HG02610 (cell line): ENCODE results near the gene BAZ2B.
A peak's percentile ranks its signal among the peaks of the same experiment; 100 is the strongest.

ENCODE experiments used
- ATAC-seq: cut with Tn5 transposase; IDR thresholded peaks from one replicate; pipeline ENCODE4 v1.9.1; 2021; ENCODE audit warnings: mild to moderate bottlenecking, moderate library complexity; ENCODE audit not compliant: unreplicated experiment

The BAZ2B gene

DNA sequence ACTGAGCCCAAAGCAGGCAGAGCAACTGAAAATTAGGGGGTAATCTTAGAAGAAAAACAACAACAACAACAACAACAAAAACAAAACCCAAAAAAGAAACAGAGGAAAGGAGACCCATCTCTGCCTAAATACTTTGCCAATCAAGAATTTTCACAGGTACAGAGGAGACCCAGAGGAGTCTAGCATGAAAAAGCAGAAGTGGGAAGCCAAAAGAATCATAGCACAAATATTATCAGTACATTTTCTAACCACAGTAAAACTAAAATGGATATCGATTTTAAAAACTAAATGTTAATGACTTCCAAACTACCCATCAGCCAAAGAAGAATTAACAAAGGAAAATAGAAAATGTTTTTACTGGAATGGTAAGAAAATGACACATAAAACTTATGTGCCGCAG, 148.1 kb downstream of the BAZ2B start:
- no peak for ATAC-seq

- no peak for ATAC-seq
These were observed 153.4 kb downstream of the BAZ2B start for GRCh38 chr2:159462961-159463360.

DNA sequence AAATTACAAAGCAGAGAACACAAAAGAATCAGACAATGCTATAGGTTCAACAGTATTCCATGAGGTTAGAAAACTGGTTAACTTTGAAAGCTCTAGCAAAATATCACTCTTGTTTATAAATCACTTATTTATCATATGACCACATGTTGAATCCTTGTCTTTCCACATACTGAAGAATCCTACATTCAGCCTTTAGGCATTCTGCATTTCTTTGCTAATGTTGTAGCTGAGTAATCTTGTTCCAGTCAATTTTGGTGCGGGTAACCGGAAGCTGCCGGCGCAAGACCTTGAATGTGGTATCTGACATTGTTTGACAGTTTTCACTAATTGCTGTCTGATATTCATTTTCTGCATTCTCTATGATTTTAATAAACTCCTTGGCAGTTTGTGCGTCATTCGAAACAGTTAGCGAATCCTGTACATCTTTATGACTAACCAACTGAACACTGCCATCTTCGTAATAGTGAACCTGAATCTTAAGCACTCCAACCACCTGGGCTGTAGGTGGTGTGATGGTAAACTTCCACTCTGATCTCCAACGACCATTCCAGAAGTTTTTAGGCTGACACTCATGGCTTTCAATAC, 154.1 kb downstream of the BAZ2B start:
- ATAC-seq = no peak

DNA sequence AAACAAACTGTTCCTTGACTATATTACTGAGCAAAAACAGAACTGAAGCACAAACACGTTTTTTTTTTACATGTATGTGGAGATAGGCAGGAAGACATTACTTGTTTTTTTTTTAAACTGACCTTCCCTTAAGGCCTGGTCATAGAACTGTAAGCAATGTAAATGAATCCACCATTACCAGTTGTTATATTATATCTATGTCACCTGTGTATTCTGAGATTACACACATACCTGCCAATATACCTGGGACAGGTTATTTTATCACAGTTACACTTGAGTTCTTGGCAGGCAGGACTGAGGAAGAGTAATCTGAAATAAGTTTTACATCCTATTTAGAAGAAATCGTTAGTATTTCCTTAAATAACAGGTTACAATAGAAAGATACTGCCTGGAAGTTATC, 155.3 kb downstream of the BAZ2B start:
- no peak for ATAC-seq

GRCh38 chr2:159460227-159460626, 156.1 kb downstream of the BAZ2B start:
- no peak for ATAC-seq

DNA sequence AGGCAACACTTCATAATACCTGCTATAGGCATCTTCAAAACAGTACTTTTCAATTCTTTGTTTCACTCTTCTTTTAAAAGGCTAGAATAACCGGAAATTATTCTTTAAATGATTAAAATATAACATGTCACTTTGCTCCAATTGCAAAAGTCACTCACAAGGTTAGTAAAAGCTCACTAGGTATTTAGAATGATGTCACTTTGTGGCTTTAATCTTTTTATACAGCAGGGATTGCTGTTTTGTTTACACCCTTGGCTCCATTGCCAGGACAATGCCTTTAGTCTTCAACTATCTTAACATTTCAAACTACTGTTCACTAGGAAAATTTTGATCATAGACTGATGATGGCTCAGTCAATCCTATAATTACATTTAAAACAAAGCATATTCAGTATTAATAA, 157.1 kb downstream of the BAZ2B start:
- no peak for ATAC-seq

GRCh38 chr2:159457589-159457988, 158.8 kb downstream of the BAZ2B start:
- ATAC-seq = no peak

DNA sequence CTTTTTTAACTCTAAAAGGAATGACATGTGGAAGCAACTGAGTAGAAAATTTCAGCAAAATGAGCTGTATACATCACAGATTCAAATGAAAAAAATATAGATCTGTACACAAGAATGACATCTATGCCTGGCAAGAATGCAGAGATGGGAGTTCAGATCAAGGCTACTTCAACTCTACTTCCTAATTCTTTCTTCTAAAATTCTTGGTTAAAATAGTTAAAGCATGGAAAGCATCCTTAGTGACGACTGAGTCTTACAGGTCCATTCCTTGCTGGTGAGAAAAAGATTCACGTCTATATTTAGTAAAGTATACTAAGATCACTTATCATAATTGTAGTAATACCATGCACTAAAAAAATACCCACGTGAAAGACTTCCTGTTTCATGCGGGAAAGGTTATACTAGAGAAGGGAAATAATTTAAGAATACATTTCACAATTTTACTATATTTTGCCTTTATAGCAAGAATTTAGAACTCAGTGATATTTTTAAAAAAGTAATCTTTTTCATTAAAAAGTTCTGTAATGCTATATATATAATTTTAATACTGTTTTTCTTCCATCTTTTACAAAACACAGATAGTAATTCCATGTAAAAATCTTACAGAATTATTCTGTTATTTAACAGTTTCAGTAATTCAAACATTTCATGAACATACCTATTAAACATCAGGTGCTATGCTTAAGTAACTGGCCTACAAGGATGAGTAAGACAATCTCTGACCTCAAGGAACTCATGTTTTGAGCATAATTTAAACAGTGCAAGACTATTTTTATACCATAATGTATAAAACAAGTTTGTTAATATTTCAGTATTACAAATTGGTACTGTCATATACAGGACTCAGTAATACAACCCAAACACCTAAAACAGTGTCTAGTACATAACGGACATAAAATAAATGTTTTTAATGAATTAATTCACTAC, 159.6 kb downstream of the BAZ2B start:
- peak; percentile 75 for ATAC-seq

DNA sequence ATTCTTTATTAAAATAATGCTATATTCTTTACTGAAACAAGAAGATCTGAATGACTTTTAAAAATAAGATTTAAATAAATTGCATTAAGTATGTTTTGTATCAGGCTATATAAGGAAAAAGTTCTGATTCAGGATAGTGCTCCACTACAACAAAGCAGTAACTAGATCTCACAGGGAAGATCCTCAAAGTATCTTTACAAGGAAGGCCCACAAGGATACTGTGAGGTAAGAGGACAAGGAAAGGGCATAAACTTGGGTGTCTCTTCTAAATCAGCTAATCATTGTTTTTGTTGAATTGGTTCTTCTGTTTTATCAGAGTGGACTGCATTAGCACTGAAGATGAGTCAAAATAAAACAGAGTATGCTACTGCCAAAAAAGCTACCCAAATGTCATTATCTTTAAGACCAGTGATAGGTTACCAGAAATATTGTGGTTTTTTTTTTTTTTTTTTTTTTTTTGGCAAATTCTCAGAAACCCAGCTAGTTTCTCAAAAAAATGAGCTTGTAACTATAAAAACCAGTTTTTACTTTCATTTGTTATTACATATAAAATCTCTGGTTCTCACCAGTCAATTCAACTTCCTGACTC, 160.9 kb downstream of the BAZ2B start:
- ATAC-seq = no peak

DNA sequence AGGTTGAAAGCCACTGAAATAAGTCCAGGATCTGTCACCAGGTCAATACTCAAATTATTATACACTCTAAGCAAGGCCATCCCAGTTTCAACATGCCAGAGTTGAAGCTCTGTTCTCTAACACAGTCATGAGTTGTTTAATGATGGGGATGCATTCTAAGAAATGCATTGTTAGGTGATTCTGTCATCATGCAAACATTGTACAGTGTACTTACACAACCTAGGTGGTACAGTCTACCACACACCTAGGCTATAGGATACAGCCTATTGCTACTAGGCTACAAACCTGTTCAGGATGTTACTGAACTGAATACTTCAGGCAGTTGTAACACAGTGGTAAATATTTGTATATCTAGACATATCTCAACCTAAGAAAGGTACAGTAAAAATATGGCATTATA, 162.2 kb downstream of the BAZ2B start:
- no peak for ATAC-seq

- no peak for ATAC-seq
These were observed 166.2 kb downstream of the BAZ2B start for GRCh38 chr2:159450180-159450579.

DNA sequence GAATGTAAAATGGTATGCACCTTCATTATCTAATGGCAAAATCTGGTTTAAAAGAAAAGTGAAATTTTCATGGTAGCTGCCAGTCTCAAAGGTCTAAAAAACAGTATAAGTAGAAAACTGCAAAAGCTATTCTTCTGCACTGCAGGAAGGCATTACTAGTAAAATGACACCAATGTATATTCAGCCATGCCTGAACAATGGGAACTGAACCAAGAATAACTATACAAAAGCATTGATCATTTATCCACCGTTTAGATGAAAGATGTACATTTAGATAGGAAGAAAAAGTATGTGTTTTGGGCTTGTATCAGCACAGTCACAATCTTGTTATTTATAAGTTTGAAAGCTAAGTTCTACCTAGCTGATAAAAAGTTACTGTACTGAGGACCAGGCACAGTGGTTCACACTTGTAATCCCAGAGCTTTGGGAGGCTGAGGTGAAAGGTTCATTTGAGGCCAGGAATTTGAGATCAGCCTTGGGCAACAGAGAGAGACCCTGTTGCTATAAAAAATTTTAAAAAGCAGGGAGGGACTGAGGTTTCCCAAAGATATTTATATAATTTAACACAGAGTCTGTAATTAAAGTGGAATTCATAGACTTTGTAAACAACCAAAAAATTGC, 166.7 kb downstream of the BAZ2B start:
- ATAC-seq = no peak

GRCh38 chr2:159446817-159447216, 169.5 kb downstream of the BAZ2B start:
- ATAC-seq = no peak

DNA sequence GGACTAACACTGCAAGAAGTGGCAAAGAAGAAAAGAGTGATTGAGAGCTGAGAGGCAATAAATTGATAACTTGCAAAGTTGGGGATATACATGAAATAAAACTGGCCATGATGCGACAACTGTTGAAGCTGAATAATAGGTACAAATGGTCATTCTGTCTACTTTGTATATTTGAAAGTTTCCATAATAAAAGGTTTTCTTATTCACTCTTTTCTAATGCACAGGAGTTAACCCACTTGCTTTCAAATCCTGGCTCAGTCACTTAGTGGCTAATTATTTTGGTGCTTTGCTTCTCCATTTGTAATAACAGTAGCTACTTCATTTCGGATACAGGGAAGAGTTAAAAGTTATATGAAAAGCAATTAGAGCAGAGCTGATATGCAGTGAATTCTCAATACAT, 170.1 kb downstream of the BAZ2B start:
- ATAC-seq = no peak

DNA sequence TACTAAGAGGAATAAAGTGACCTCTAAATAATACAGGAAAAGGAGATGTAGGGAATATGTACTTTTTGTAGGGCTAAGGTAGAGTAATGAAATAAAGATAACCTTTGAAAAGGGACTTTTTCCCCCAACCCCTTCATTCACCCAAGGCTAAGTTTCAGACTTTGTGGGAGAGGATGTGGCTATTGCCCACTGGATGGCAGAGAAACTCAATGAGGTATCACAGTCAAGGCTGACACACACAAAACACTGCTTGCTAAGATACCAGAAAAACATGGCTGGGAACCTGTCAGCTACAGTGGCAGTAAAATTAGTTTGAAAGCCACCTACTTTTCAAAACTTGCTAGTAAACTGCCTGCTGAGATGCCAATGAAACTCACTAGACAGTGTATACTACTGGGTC, 171.0 kb downstream of the BAZ2B start:
- no peak for ATAC-seq

DNA sequence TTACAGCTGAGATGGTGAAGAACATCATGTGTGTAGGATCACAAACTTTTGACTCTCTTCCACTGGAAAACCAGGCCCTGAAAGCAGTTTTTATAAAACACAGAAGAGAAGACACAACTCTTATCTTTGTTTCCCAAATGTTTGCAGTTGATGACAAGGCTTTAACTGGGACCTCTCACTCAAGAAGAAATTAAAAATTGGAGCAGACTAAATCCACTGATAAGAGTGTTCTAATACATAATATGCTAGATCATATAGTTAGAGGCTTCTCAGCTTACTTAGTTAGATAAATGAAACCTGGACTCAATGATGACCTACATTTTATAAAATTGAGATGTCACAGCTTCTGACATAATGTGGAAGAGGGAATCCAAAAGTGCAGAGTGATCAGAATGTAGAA, 171.6 kb downstream of the BAZ2B start:
- ATAC-seq = no peak

DNA sequence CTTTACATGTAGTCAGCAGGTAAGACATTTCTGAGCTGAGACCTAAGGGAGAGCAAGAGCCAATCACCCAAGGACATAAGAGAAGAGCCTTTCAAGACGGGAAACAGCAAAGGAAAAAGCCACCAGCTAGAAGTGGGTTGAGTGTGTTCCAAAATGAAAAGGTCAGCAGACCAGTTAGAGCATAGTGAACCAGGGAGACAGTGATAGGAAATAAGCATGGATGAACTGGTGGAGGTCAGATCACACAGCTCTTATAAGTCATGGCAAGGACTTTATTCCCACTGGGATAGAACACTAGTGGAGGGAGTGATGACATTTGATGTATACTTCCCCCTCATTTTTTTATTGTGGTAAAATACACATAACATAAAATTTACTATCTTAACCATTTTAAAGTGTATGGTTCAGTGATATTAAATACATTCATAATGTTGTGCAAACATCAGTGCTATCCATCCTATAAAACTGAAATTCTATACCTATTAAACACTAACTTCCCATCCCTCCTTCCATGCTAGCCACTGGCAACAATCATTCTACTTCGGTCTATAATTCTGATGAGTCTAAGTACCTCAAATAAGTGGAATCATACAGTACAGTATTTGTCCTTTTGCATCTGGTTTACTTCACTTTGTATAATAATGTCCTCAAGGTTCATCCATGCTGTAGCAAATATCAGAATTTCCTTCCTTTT, 174.0 kb downstream of the BAZ2B start:
- ATAC-seq = no peak

DNA sequence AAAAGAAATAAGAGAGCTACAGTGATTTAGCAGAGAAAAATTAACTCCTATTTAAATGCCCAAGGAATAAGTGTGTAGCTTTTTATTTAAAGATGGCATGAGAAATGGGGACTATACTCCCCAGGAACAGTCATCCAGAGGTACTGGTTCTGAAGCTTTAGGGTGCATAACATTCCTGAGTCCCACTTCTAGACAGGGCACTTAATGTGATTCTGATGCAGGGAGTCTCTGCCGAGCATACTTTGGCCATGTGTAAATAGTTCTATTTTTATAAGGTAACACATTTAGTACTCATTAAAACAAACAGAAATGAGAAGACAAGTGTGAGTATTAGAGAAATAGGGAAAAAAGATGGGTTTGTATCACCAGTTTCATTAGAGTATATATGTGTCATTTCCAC, 175.2 kb downstream of the BAZ2B start:
- no peak for ATAC-seq

DNA sequence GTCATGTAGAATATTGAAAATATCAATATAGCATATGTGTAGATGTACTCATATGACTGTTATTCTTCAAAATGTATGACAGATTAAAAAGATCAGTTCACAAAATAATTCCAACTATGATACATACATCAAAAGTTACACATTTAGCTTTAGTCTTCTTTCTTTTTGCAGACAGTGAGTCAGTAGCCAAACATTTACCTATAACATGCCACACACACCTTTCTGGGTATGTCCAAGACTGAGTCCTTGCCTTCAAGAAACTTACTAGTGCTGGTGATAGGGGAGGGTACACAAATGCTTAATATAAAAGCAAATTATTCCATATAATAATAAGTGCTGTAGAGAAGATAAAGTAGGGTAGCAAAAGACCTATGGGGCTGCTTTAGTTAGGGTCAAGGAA, 176.9 kb downstream of the BAZ2B start:
- no peak for ATAC-seq

DNA sequence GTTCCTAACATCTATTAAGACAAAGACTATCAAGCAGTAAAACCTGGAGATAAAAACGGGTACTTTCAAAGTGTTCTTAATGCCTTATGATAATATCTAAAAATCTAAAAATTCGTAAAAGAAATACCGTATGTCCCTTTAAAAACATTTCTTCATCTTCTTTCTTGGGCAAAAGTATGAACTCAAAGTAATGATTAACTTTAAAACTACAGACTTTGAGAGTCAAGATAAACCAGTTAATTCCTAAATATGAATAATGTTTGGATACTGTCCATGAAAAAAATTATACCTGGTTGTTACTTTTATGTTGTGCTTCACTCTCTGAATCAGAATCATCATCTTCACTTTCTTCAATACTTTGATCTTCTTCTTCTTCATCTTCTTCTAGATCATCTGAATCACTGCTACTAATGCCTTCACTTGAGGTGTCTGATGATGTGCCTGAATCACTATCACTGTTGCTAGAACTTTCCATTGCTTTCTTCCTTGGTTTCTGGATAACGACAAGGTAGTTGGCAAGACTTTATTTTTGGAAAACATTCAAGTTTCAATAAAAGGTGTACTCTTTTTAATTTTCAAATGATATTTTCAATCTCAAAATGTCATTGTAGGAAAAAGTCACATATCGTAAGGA, 177.5 kb downstream of the BAZ2B start:
- no peak for ATAC-seq

- no peak for ATAC-seq
These were observed 178.1 kb downstream of the BAZ2B start for GRCh38 chr2:159438284-159438683.
